GM19372 (cell line): ENCODE measurements around the gene CNIH4.
"Not testable (repeated sequence)": the region's sequence is repeated elsewhere in the genome, so short reads cannot be mapped to it uniquely, and the experiment has no call there.

Experiments
- ATAC-seq: cut with Tn5 transposase; IDR thresholded peaks from one replicate; pipeline ENCODE4 v1.9.1; 2021; ENCODE audit warnings: mild to moderate bottlenecking, low read depth, moderate library complexity; ENCODE audit not compliant: unreplicated experiment

The CNIH4 gene

DNA sequence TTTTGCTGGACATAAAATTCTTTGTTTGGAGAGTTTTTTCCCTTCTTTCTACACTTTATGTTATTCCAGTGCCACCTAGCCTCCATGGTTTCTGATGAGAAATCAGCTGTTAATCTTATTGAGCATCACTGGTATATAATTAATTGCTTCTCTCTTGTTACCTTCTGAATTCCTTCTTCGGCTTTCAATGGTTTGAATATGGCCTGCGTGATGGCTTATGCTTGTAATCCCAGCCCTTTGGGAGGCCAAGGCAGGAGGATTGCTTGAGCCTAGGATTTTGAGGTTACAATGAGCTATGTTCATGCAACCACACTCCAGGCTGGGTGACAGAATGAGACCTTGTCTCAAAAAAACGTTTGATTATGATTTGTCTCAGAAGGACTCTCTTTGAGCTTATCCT is 13.0 kb upstream of the CNIH4 start:
- no peak for ATAC-seq

DNA sequence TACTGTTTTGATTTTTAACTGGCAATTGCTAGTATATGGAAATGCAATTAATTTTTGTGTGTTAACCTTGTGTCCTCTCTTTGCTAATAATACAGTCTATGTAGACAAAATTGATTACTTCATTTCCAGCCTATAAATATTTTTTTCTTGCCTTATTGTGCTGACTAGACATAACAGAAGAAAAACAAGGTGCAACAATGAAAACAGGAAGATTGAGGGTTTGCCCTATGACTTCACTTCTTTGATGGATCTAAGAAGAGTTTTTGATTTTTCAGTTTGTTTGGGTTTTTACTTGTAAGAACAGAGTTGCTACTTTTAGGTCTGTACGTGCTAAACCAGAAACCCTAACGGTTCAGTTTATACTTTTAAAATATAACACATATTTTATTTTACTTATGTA is 8.5 kb upstream of the CNIH4 start:
- ATAC-seq = no peak

DNA sequence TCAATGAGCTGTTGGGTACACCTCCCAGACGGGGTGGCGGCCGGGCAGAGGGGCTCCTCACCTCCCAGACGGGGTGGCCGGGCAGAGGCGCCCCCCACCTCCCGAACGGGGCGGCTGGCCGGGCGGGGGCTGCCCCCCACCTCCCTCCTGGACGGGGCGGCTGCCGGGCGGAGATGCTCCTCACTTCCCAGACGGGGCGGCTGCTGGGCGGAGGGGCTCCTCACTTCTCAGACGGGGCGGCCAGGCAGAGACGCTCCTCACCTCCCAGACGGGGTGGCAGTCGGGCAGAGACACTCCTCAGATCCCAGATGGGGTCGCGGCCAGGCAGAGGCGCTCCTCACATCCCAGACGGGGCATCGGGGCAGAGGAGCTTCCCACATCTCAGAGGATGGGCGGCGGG is 7.0 kb upstream of the CNIH4 start:
- ATAC-seq = not testable (repeated sequence)

DNA sequence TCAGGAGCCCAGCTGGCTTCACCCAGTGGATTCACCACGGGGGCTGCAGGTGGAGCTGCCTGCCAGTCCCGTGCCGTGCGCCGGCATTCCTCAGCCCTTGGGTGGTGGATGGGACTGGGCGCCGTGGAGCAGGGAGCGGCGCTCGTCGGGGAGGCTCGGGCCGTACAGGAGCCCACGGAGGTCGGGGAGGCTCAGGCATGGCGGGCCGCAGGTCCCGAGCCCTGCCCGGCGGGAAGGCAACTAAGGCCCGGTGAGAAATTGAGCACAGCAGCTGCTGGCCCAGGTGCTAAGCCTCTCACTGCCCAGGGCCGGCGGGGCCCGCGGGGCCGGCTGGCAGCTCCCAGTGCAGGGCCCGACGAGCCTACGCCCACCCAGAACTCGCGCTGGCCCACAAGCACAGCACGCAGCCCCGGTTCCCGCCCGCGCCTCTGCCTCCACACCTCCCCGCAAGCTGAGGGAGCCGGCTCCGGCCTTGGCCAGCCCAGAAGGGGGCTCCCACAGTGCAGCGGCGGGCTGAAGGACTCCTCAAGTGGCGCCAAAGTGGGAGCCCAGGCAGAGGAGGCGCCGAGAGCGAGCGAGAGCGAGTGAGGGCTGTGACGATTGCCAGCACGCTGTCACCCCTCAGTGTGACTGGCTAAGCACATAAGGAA is 4.1 kb upstream of the CNIH4 start:
- not testable (repeated sequence) for ATAC-seq

DNA sequence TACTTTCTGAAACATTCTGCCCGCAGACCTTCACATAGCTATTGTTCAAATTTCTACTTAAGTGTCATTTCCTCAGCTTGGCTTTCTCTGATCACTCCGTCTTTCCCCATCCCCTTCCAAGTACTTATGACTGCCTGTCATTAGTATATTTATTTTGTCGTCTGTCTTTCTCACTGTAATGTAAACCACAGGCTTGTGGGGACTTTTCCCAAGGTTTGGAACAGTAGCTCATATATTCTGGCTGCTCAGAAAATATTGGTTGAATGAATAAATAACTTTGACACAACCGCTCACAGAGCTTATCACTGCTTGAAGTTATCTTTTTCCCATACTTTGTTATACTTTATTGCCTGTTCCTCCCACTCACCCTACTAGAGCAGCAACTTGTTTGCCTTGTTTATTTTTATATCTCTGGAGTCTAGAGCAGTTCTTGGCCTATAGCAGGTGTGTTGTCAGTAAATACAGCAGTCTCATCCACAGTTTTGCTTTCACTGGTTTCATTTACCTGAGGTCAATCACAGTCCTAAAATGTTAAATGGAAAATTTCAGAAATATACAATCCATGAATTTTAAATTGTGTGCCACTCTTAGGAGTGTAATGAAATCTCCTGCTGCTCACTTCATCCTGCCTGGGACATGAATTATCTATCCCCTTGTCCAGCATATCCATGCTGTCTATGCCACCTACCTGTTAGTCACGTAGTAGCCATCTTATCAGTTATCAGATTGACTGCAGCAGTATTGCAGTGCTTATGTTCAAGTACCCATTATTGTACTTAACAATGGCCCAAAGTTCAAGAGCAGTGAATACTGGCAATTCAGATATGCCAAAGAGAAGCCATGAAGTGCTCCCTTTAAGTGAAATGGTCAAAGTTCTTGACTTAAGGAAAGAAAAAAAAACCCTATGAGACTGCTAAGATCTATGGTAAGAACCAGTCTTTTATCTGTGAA is 2.4 kb upstream of the CNIH4 start:
- ATAC-seq = no peak

DNA sequence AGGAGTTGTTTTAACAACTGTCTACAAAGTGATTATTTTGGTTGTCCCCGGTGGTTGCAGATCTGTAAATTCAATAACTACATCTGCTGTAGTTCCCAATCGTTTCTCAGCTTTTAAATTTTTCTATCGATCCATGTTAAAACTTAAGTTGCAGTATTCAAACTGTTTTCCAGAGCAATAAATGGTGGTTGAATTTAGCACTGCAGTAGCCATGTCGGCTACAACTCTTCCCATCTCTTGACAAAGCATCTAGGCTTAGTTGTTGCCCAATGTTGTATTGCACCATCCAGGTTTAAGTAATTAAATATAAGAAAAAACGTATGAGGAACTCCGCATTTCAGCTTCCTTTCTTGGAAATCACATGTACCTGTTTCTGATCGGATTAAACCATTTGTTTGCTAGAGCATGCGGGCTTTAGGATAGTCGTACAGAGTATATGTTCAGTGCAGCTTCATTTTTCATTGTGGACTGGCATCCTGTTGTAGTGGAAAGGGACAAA is 996 bp downstream of the CNIH4 start:
- no peak for ATAC-seq

DNA sequence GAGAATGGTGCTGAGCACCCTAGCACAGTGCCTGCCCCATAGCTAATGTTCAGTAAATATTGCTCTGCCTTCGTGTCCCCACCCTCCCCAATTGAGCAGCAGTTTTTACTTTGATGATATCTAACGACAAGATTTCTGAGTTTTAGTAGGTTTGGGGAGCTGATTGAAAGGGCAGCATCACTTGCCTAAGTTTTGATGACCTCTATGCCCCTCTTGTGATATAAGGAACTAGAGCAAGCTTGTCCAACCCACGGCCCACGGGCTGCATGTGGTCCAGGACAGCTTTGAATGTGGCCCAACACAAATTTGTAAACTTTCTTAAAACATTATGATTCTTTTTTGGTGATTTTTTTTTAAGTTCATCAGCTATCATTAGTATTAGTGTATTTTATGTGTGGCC is 1.6 kb downstream of the CNIH4 start:
- ATAC-seq = no peak

DNA sequence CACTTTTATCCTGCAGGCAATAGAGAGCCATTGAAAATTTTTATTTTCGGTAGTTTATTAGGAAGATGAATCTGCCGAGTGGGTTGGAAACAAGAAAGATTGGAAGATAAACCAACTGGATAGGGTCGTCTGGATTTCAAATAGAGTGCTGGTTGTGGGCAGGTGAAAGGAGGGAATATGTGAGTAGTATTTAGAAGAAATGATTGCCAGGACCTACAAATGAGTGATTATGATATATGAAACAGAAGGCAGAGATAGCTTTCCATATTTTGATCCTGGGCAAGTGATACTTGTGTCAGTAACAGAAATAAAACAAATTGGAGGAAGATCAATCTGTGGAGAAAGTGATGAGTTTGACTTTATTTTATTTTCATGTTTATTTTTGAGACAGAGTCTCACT is 2.5 kb downstream of the CNIH4 start:
- ATAC-seq = no peak

DNA sequence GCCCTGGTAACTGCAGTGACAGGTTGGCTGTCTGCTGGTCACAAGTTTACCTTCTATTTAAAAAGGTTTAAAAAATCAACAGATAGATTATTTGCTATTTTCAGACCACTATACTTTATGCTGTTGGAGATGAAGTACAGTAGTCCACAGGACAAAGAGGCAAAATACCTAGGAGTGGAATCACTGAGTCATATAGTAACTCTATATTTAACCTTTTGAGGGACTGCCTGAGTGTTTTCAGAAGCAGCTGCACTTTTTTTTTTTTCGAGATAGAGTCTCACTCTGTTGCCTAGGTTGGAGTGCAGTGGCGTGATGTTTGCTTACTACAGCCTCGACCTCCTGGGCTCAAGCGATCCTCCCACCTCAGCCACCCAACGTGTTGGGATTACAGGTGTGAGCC is 11.7 kb downstream of the CNIH4 start:
- ATAC-seq = peak; percentile 81

DNA sequence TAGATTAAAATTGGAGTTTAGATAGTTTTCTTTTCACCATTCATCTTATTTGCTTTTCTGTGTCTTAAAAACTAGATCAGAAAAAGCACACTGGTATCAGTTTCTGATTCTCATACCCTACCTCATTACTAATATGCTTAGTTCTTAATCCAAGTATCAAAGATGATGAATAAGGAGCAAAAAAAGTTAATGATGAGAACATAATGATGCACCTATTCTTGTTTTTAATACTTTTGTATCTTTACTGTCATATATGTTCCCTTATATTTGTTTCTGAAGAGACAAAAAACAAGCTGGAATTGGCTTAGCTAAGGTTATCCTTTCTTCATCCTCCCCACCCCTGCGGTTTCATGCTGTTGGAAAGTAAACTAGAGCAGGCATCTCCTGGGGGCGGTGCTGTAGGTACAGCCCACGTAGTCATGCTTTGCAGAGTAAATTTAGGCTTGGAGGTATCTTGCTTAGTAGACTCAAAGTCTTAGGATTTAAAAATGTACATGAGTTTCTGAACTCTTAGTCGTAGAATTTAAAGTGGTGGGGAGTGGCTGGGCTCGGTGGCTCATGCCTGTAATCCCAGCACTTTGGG is 16.4 kb downstream of the CNIH4 start:
- no peak for ATAC-seq

DNA sequence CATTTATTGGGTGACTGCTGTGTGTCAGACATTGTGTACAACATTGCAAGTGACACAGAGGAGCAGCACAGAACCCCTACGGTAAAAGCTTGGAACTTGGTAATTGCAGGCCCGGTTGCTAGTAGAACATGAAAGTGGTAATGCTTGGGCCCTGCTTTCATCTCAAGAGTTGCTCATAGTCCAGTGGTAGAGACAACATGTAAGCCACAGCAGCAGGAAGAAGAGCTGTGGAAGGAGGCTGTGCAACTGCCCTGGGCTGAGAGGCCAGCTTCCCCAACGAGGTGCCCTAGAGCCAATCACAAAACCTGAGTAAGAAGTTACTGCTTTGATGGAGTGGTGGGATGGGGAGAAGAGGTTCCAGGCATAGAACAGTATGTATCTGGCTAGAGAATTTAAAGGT is 18.4 kb downstream of the CNIH4 start:
- ATAC-seq = no peak

DNA sequence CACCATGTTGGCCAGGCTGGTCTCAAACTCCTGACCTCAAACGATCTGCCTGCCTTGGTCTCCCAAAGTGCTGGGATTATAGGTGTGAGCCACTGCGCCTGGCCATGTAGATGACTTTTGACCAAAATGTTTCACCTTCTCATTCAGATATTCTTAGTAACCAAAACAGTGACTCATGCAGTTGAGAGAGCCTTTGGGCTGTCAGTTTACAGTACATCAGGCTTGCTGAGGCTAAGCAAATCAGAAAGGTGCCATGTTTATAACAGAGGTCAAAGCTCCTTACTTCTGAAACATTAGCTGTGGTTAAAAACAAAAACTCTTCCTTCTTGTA is 21.0 kb downstream of the CNIH4 start:
- ATAC-seq = peak; percentile 56

DNA sequence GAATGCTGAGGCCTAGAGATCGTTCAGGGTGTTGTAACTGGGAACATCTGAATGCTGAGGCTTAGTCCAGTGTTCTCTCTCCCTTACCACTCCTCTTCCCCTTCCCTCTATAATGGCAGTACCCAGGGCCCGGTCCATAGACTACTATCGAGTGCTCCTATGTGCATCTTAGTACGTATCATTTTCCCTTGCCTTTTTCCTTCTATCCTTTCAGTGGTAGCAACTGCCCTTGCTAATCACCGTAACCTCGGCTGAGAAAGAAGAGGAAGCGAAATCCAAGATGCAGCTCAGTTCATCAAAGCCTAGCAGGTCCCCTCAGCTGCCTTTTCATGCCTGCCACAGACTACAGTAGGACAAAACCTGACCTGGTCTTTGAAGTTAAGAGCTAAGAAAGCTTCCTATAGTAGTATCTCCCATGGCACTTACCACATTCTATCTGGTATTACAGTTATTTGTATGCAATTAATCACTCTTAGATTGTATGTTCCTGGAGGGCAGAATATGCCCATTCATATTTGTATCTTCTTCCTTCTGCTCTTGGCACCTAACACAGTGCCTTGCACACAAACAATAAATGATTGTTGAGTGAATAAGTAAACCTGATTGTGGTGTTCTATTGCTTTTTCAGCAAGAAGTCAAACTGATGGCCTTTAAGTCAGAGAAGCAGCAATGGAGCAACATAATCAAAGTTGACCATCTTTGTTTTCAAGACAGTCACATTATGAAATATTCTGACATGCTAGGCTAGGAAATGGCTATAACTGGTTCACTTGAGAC is 22.4 kb downstream of the CNIH4 start:
- peak; percentile 43 for ATAC-seq

DNA sequence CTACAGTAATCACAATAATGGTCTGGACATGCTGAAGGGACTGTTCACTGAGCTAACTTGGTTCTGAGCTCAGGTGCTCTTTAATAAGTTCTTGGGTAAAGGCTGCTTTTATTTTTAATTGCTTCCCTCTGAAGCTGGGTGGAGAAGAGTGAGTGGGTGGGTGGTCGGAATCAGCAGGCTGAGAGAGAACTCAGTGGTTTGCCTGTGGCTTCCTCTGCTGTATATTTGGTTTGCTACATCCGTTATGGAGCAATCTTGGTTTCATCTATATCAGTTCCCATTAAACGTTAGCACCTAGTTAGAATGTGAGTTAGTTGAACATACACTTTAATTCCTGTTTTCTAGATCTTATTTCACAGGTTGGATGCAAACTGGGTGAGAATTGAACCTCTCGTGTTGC is 23.3 kb downstream of the CNIH4 start:
- ATAC-seq = peak; percentile 67

DNA sequence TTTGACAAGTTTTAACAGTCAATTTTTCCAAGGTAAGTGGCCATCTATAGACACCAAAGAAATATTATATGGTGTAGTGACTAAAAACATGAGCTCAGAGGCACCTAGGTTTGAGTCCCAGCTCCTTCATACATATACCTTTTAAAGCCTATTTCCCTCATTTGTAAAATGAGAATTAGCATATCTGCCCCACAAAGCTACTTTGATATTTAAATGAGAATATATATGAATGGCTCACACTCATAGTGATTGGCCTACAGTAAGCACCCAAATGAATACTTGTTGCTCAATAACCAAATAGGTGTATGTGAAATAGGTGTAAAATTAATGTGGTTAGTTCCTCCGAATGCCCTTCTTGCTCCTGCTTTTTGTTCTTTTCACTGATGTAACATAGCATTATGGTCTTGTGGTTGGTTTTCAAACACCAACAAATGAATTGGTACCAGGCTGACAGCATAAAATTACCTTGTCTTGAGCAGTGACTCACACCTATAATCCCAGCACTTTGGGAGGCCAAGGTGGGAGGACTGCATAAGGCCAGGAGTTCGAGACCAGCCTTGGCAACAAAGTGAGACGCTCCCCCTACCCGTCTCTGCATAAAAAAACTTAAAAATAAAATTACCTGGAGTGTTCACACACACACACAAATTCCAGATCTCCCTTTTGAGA is 25.3 kb downstream of the CNIH4 start:
- ATAC-seq = no peak

DNA sequence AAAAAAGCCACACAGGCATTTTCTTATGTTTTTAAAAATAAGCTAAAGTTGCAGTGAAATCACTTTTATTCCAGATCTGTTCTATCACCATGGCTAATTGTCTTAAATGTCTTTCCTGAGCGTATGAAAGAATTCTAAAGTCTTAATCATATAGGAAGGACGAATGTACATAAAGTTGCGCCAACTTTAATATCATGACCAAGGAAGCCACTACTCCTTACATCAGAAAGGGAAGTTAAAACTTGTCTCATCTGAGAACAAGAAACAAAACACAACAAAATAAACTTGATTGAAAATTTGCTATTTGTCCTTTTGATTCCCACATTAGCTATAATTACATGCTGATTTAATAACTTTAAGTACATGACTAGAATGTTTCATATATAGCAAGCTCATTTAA is 26.5 kb downstream of the CNIH4 start:
- ATAC-seq = no peak

DNA sequence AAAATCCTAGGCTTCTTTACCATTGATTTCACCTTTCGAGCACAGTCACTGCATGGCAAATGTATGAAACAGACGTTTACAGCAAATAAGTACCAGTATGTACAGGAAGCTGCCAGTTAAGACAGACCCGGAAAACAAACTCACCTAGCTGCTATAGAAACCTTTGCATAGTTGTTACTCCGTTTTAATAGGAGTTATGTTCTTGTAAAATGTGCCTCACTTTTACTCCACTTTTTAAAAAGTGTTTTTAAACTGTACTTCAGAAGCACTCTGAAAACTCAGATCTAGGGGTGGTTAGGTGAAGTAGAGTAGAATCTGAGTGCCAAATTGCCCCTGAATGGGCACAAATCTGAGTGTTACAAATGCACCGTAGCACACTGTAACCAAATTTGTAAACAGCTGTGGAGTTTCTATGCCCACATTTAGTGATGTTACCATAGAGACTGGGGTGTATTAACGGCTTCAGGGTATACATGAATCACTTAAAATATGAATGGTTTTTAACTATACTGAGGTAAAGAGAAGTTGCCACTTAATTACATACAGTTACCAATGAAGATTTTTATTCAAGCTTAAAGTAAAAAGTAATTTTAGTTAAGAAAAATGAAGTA is 30.7 kb downstream of the CNIH4 start:
- no peak for ATAC-seq

DNA sequence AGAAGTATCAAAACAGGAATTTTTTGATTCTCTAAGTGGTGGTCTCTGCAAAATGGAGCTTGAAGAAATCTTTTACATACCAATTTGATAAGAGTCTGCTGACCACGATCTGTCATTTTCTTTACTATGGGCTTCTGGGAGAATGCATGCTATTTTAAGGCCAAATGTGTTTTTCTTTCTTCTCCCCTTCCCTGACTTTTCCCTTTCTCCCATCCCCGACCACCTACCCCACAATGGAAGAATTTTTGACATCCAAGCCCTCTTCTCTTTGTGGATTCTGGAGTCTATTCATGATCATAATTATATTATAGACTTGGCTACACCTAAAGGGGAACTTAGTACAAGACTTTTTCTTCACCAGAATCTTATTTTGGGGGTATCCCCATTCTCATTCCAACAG is 31.3 kb downstream of the CNIH4 start:
- ATAC-seq = no peak

DNA sequence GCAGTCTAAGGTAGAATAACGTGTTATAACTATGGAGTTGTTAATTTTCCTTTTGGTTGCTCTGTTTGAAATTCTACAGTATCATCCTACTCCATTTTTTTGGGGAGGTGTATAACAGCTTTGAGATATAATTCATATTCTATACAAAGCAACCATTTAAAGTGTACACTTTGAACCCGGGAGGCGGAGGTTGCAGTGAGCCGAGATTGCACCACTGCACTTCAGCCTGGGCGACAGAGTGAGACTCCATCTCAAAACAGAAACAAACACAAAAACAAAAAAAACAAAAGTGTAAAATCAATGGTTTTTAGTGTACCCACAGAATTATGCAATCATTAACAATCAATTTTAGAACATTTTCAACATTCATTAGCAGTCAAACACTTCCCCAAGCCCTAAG is 33.8 kb downstream of the CNIH4 start:
- ATAC-seq = no peak
